ENCODE data around the gene PISD. TPM values are rescaled to one million over a fixed set of nuclear protein-coding genes. Genes with fewer than 3 reads are reported as not detected.
"Not testable (repeated sequence)": the region's sequence is repeated elsewhere in the genome, so short reads cannot be mapped to it uniquely, and the experiment has no call there.

PISD gene
- 43.8 and 43.9 TPM in 2 replicates for total RNA-seq

- Mint-ChIP-seq H3K4me1 (ENCODE audit: low read depth) (peaks cover 29% of the 10 kb centered on the region), H3K9me3 (no peaks in the 10 kb centered on the region), H3K36me3 (ENCODE audit: low read depth) (peaks cover 5% of the 10 kb centered on the region), H3K27ac (peak within 1 kb of the TSS; percentile 95), H3K4me3 (peak within 1 kb of the TSS; percentile 99), H3K27me3 (ENCODE audit: insufficient read depth) (peaks cover 2% of the 10 kb centered on the region)
- intact Hi-C loops (cut with micrococcal nuclease): loop anchor here (1.0 to 10.0 kb wide), 9 partner anchors 14 to 813 kb away; partner anchors contain the start of genes DRG1 and YWHAH
- DNase-seq (ENCODE audit: low spot score): peak; percentile 96
Observed at GRCh38 chr22:31661851-31662667, at the start of gene PISD. TSS of gene PISD (minus strand) at chr22:31662215. CDS start at chr22:31662208, 7 bp downstream.

GRCh38 chr22:31711226-31711625 lies 49.2 kb upstream of the PISD start:
- DNase-seq (ENCODE audit: low spot score); H3K4me3 Mint-ChIP-seq; H3K9me3 Mint-ChIP-seq; H3K27me3 Mint-ChIP-seq (ENCODE audit: insufficient read depth); intact Hi-C loops (cut with micrococcal nuclease); H3K27ac Mint-ChIP-seq; H3K4me1 Mint-ChIP-seq (ENCODE audit: low read depth): not testable (repeated sequence)
- peaks cover 38% of the 10 kb centered on the region for H3K36me3 Mint-ChIP-seq (ENCODE audit: low read depth)

- intact Hi-C loops (cut with micrococcal nuclease): no loop called here
- DNase-seq (ENCODE audit: low spot score): no peak
- no peaks in the 10 kb centered on the region for H3K9me3 Mint-ChIP-seq
- H3K27me3 Mint-ChIP-seq (ENCODE audit: insufficient read depth): no peaks in the 10 kb centered on the region
- no peak overlapping the region for H3K27ac Mint-ChIP-seq
- H3K4me3 Mint-ChIP-seq: no peak overlapping the region
- H3K36me3 Mint-ChIP-seq (ENCODE audit: low read depth): peaks cover 33% of the 10 kb centered on the region
- peaks cover 5% of the 10 kb centered on the region for H3K4me1 Mint-ChIP-seq (ENCODE audit: low read depth)
Observed at GRCh38 chr22:31707519-31707918, 45.5 kb upstream of the PISD start.

- H3K4me3 Mint-ChIP-seq: no peak overlapping the region
- peak overlapping the region; percentile 32 for H3K27ac Mint-ChIP-seq
- H3K9me3 Mint-ChIP-seq: no peaks in the 10 kb centered on the region
- DNase-seq (ENCODE audit: low spot score): no peak
- no peaks in the 10 kb centered on the region for H3K27me3 Mint-ChIP-seq (ENCODE audit: insufficient read depth)
- peaks cover 39% of the 10 kb centered on the region for H3K36me3 Mint-ChIP-seq (ENCODE audit: low read depth)
- intact Hi-C loops (cut with micrococcal nuclease): no loop called here
- H3K4me1 Mint-ChIP-seq (ENCODE audit: low read depth): peaks cover 31% of the 10 kb centered on the region
Observed at GRCh38 chr22:31695423-31695822, 33.4 kb upstream of the PISD start.

GRCh38 chr22:31694046-31694445 lies 32.0 kb upstream of the PISD start:
- not testable (repeated sequence) for H3K27ac Mint-ChIP-seq; H3K4me3 Mint-ChIP-seq; H3K27me3 Mint-ChIP-seq (ENCODE audit: insufficient read depth); DNase-seq (ENCODE audit: low spot score); H3K9me3 Mint-ChIP-seq
- intact Hi-C loops (cut with micrococcal nuclease): loop anchor here (5.0 kb wide), 1 partner anchor 58 kb away; the partner anchor contains the start of genes DEPDC5 and PRR14L
- peaks cover 31% of the 10 kb centered on the region for H3K4me1 Mint-ChIP-seq (ENCODE audit: low read depth)
- peaks cover 36% of the 10 kb centered on the region for H3K36me3 Mint-ChIP-seq (ENCODE audit: low read depth)

- intact Hi-C loops (cut with micrococcal nuclease): loop anchor here (1.0 to 5.0 kb wide), 5 partner anchors 16 to 252 kb away; partner anchors contain the start of genes DEPDC5, PRR14L and YWHAH
- Mint-ChIP-seq H3K4me1 (ENCODE audit: low read depth) (peaks cover 31% of the 10 kb centered on the region), H3K27me3 (ENCODE audit: insufficient read depth) (no peaks in the 10 kb centered on the region), H3K27ac (peak overlapping the region; percentile 87), H3K4me3 (peak overlapping the region; percentile 53), H3K36me3 (ENCODE audit: low read depth) (peaks cover 43% of the 10 kb centered on the region), H3K9me3 (no peaks in the 10 kb centered on the region)
- peak; percentile 11 for DNase-seq (ENCODE audit: low spot score)
Observed at GRCh38 chr22:31692186-31692886, 30.3 kb upstream of the PISD start.

- intact Hi-C loops (cut with micrococcal nuclease): loop anchor here (5.0 kb wide), 1 partner anchor 61 kb away; the partner anchor contains the start of genes DEPDC5 and PRR14L
- Mint-ChIP-seq H3K9me3 (no peaks in the 10 kb centered on the region), H3K36me3 (ENCODE audit: low read depth) (peaks cover 36% of the 10 kb centered on the region), H3K27me3 (ENCODE audit: insufficient read depth) (no peaks in the 10 kb centered on the region), H3K4me3 (no peak overlapping the region), H3K4me1 (ENCODE audit: low read depth) (peaks cover 31% of the 10 kb centered on the region), H3K27ac (peak overlapping the region; percentile 23)
- no peak for DNase-seq (ENCODE audit: low spot score)
Observed at GRCh38 chr22:31691408-31691807, 29.4 kb upstream of the PISD start.

- no peak for DNase-seq (ENCODE audit: low spot score)
- intact Hi-C loops (cut with micrococcal nuclease): no loop called here
- peaks cover 39% of the 10 kb centered on the region for H3K36me3 Mint-ChIP-seq (ENCODE audit: low read depth)
- H3K4me3 Mint-ChIP-seq: no peak overlapping the region
- no peaks in the 10 kb centered on the region for H3K9me3 Mint-ChIP-seq
- H3K4me1 Mint-ChIP-seq (ENCODE audit: low read depth): peaks cover 6% of the 10 kb centered on the region
- no peaks in the 10 kb centered on the region for H3K27me3 Mint-ChIP-seq (ENCODE audit: insufficient read depth)
- no peak overlapping the region for H3K27ac Mint-ChIP-seq
Observed at GRCh38 chr22:31683181-31684105, 21.4 kb upstream of the PISD start.

- DNase-seq (ENCODE audit: low spot score): no peak
- intact Hi-C loops (cut with micrococcal nuclease): no loop called here
- H3K4me1 Mint-ChIP-seq (ENCODE audit: low read depth): peaks cover 6% of the 10 kb centered on the region
- no peak overlapping the region for H3K4me3 Mint-ChIP-seq
- peaks cover 36% of the 10 kb centered on the region for H3K36me3 Mint-ChIP-seq (ENCODE audit: low read depth)
- H3K27ac Mint-ChIP-seq: no peak overlapping the region
- no peaks in the 10 kb centered on the region for H3K27me3 Mint-ChIP-seq (ENCODE audit: insufficient read depth)
- no peaks in the 10 kb centered on the region for H3K9me3 Mint-ChIP-seq
Observed at GRCh38 chr22:31682751-31683150, 20.7 kb upstream of the PISD start.

- Mint-ChIP-seq H3K36me3 (ENCODE audit: low read depth) (peaks cover 36% of the 10 kb centered on the region), H3K27ac (no peak overlapping the region), H3K27me3 (ENCODE audit: insufficient read depth) (no peaks in the 10 kb centered on the region), H3K9me3 (no peaks in the 10 kb centered on the region), H3K4me3 (no peak overlapping the region), H3K4me1 (ENCODE audit: low read depth) (peaks cover 10% of the 10 kb centered on the region)
- intact Hi-C loops (cut with micrococcal nuclease): no loop called here
- DNase-seq (ENCODE audit: low spot score): no peak
Observed at GRCh38 chr22:31681349-31682345, 19.6 kb upstream of the PISD start.

- Mint-ChIP-seq H3K4me3 (no peak overlapping the region), H3K27ac (no peak overlapping the region), H3K4me1 (ENCODE audit: low read depth) (peaks cover 12% of the 10 kb centered on the region), H3K36me3 (ENCODE audit: low read depth) (peaks cover 36% of the 10 kb centered on the region), H3K9me3 (no peaks in the 10 kb centered on the region), H3K27me3 (ENCODE audit: insufficient read depth) (no peaks in the 10 kb centered on the region)
- no peak for DNase-seq (ENCODE audit: low spot score)
- intact Hi-C loops (cut with micrococcal nuclease): no loop called here
Observed at GRCh38 chr22:31680861-31681341, 18.9 kb upstream of the PISD start.

Measured in activated T-helper 1 cell treated with anti-CD3 and anti-CD28 coated beads, Interleukin-12 subunit alpha, Interleukin-12 subunit beta, Interleukin-2, Interleukin-4 antibody, amounts not matched to agents 30 ng/mL and 10 ng/mL and 1 ng/mL, durations not matched to agents 14 hours and 24 hours and 36 hours (primary cell).